Sciatic nerve (tissue), 2 donors: ENCODE measurements around the gene SLC38A8. TPM values are rescaled to one million over a fixed set of nuclear protein-coding genes. Genes with fewer than 3 reads are reported as not detected.

Experiments
- ATAC-seq: fragments of 200-7000 bp; cut with Tn5 transposase; one replicate; pipeline ENCODE4 v1.9.1; 2020; ENCODE audit warnings: mild to moderate bottlenecking, moderate library complexity
- DNase-seq: peaks from one replicate; pipeline ENCODE4 v3.0.0-alpha.2; 2020; ENCODE audit warnings: low spot score
- intact Hi-C: fragments of 100-400 bp; cut with DNase I; formaldehyde crosslinking; loops from one replicate; pipeline ENCODE4 v1.14.2; 2022
- total RNA-seq: library from RNA; stranded (reverse); fragmentation: NEBNext Ultra II Directional; extraction: Animal tissue kit (Norgen Biotek cat#: 25700); gene quantifications from one replicate; pipeline ENCODE4 v1.2.1, GENCODE V29; 2021
- donor health status: DM: no; HTN: no; CAD: no.
- donor health status: DM: no; HTN: no; CAD: no.

The SLC38A8 gene
- total RNA-seq, 1 donor from 2014 or later, result not detected

DNA sequence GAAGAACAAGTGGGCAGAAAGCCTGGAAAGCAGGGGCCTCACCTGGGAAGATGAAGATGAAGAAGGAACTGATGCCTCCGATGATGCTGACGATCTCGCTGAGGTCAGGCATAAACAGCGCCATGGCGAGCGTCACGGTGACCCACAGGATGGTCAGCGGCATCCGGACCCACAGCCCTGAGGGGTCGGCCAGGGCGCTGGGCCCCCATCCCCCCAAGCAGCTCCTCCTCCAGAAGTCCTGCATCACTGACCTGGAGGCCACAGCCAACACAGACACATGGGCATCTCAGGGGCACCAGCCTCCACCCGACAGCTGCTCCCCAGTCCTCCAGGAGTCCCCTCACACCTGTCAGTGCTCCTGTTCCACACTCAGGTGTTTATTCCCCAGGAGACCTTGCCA lies 26.1 kb downstream of the SLC38A8 start:
- ATAC-seq (no peak), DNase-seq (no peak)
- intact Hi-C loops, result no loop called here

DNA sequence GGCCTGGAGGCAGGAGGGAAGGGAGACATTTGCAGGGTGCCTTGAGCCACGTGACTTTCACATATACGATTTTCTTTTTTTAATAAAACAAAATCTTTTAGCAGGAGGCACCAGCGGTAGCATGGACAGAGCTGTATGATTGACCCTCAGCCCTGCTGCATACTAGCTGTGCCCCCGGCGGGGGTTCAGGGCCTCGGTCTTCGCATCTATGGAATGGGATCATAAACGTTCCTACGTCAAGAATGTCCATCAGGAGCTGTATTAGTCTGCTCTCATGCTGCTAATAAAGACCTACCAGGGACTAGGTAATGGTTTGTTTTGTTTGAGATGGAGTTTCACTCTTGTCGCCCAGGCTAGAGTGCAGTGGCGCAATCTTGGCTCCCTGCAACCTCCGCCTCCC lies 27.2 kb downstream of the SLC38A8 start:
- intact Hi-C loops, result no loop called here
- no peak for ATAC-seq
- no peak for DNase-seq

DNA sequence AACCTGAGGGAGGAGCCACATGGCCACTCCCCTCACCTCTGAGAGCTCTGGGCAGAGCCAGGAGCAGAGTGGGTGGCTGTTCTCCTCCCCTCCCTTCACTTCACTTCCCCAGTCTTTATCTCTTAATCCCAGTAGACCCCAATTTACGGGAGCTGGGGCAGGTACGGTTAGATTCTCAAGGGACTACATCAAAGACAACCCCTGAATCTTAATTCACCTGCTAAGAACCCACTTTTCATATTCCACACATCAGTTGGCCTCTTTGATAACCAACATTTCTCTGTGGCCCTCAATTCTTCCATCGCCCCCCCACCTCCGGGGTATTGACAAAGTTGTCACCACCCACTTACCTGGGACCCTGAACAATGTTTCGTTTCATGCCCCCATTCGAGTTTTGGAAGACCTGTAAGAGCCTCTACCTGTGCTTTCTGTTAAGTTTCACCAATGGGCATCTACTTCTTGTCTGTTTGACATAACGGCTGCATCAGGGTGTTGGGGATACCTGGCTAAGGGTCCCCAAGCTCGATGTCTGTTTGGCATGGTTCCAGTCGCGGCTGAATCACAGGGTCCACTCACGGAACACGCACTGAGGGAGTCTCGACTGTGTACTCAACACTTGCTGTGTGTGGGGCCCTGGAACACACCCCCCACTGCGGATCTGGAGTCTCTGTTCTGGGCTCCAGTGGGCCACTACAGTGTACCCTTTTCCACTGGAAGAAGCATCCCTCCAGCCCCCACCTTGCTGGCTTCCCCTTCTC lies 27.8 kb downstream of the SLC38A8 start:
- ATAC-seq (no peak), DNase-seq (no peak)
- intact Hi-C loops, result no loop called here

GRCh38 chr16:84013787-84014569 lies 28.6 kb downstream of the SLC38A8 start:
- DNase-seq (no peak), ATAC-seq (peak; percentile 17)
- intact Hi-C loops, result no loop called here

- ATAC-seq, result no peak
- DNase-seq, result no peak
- intact Hi-C loops, result no loop called here
These were observed 33.3 kb downstream of the SLC38A8 start for GRCh38 chr16:84009282-84009681.

DNA sequence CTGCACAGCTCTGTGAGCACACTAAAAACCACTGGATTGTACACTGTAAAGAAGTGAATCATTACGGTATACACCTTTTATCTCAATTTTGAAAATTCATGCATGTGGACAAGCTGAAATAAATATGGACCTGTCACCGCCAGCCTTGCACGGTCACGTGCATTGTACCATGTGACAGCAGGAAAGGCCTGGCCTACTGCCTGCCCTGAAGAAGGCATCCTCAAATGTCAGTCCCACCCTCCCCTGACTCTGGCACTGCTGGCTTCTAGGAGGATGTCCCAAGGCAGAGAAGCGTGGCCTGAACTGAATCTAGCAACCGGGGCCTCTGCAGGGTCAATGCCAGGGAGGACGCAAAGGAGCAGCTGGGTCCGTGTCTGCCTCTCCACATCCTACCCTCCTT lies 34.6 kb downstream of the SLC38A8 start:
- DNase-seq (no peak), ATAC-seq (no peak)
- intact Hi-C loops, result no loop called here

DNA sequence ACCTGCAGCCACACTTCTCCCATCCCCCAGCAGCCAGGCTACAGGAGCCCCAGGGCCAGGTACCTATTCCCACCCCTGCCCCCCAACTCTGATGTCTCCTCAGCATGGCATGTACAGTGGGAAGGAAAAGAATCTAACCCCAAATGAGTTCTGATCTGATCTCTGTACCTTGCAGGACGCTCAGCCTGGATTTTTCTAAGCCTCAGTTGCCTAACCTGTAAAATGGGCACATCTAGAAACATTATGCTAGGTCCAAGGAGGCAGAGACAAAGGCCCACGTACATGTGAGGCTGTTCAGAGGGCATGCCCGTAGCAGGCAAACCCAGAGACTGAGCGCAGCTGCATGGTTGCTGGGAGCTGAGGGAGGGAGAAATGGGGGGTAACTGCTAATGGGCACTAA lies 35.1 kb downstream of the SLC38A8 start:
- DNase-seq (no peak), ATAC-seq (no peak)
- intact Hi-C loops, result no loop called here

GRCh38 chr16:84005391-84005790 lies 37.2 kb downstream of the SLC38A8 start:
- no peak for ATAC-seq
- intact Hi-C loops, result no loop called here
- DNase-seq, result no peak

DNA sequence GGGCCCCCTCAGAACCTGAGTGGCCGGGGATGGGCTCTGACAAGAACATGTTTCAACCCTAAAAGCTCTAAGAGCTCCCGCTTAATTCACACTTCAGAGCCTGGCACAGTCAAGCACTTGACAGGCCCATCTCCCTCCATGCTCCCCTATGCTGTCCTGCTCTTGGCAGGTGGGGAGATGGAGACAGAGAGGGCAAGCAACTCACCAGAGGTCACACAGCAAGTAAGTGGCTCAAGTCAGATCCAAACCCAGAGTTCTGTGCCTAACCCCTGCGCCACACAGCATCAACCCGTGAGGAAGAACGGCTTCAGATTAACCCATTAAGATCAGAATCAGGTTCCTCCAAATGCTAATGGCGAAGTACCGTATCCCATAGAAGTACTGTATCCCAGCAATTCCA lies 38.2 kb downstream of the SLC38A8 start:
- ATAC-seq (no peak), DNase-seq (no peak)
- intact Hi-C loops, result no loop called here

- intact Hi-C loops, result no loop called here
- ATAC-seq (no peak), DNase-seq (no peak)
These were observed 39.6 kb downstream of the SLC38A8 start for GRCh38 chr16:84003038-84003437.

DNA sequence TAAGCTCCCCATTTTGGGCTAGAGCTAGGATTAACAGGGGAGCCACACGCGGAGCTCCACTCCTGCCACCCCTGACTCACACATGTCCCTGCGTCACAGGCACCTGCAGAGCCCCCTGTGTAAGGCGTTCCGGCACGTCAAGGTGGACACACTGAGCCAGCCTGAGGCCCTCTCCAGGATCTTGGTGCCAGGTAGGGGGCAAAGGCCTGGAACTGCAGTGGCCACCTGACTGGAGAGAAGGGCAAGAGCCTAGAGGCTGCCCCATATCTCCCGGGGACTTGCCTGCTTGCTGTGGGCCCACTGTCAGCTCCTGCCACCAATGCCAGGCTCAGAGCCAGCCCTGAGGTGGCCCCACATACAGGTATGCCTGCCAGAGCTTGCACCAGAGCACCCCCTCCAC lies 40.9 kb downstream of the SLC38A8 start:
- intact Hi-C loops, result no loop called here
- DNase-seq (no peak), ATAC-seq (no peak)

DNA sequence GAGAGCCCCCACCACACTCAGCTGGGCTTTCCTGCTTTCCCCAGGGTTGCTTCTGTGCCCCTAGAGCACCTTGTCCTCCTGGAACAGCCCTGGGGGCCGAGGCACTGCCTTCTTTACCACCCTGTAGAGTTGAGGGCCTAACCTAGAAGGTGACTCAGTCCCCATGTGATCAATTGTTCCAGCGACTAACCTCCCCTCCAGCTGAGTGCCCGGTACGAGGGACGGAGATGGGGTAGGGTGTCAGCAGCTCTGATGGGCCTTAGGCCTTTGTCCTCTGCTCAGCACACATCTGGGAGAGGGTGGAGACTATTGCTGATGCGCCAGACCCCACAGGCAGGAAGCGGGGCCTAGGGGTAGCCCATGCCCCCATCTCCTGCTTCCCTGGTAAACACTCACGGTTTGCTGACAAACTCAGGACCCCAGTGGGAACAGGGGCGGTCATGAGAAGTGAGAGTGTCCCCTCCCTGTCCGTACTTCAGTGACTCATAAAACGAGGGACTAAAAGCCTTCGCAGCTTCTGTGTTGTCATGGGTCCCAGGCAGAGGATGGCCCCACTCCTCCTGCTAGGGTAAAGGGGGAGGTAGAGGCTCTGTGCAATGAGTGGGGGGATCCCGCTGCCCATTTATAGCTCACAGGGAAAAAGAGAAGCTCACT lies 41.5 kb downstream of the SLC38A8 start:
- ATAC-seq, result no peak
- intact Hi-C loops, result no loop called here
- no peak for DNase-seq

- no peak for ATAC-seq
- DNase-seq, result no peak
- intact Hi-C loops, result no loop called here
These were observed 44.5 kb downstream of the SLC38A8 start for GRCh38 chr16:83998091-83998490.

DNA sequence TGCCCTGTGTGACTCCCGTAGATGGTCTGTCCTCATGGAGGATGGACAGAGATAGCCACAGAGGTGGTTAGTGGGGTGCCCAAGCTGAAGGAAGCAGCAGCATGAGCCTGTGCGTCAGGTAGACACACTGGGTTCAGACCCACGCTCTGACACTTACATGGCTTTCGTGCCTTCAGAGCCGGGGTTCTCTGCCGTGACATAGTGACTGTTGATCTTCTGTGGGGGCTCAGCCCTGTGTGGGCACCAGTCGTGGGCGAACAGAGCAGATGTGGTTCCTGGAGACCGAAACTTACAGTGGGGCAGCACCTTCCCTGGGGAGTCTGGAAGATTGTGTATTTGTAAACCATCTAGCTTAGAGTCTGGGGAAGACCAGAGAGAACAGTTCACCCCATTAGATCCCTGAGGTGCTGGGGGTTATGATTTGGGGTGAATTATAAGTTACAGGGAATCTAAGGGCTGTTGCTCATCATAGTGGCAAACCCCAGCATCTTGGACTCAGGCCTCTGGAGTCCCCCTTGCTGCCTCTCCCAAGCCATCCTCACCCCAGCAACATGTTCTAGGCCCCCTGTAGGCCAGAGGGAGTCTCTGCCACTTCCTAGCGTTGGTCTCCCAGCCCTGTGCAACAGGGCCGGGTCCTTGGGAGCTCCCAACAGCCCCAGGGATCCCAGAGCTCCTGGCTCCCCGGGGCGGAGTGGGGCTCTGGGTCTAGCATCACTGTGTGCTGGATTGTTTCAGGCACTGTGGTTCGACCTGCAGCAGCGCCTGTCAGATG lies 45.9 kb downstream of the SLC38A8 start:
- ATAC-seq, result no peak
- DNase-seq, result no peak
- intact Hi-C loops, result no loop called here

GRCh38 chr16:83995754-83996153 lies 46.8 kb downstream of the SLC38A8 start:
- ATAC-seq (no peak), DNase-seq (no peak)
- intact Hi-C loops, result no loop called here

GRCh38 chr16:83994703-83995102 lies 47.9 kb downstream of the SLC38A8 start:
- DNase-seq (no peak), ATAC-seq (no peak)
- intact Hi-C loops, result no loop called here

DNA sequence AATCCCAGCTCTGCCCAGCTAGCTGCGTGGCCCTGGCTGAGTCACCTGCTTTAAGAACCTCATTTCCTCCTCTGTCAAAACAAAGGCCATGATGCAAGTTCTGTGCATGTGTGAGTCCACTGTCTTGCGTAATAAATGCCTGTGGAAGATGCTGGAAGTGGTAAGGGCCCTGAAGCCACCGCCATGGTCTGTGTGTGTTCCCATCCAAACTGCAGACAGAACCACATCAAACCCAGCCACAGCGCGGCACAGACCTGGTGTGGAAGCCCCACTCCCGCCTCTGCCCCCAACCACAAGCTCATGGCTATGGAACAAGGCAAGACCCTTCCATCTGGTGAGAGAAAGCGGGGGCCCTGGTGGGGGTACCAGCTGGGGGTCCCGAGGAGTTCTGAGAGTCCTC lies 48.5 kb downstream of the SLC38A8 start:
- no peak for DNase-seq
- intact Hi-C loops, result no loop called here
- ATAC-seq, result peak; percentile 27

GRCh38 chr16:83992624-83993023 lies 50.0 kb downstream of the SLC38A8 start:
- intact Hi-C loops, result no loop called here
- DNase-seq (no peak), ATAC-seq (peak; percentile 58)

DNA sequence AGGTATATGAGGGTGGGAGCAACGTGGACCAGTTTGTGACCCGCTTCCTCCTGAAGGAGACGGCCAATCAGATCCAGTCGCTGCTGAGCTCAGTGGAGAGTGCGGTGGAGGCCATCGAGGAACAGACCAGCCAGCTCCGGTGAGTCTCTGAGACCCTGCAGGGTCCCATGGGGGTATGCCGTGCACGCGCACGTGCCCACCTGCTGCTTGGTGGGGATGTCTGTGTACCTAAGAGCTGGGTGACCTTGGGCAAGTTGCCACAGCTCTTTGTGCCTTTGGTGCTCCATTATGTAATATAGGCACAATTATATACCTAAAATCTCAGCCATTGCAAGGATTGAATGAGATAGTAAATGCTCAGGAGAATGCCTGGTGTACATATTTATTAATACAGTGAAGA lies 52.1 kb downstream of the SLC38A8 start:
- intact Hi-C loops, result no loop called here
- no peak for ATAC-seq

More for the DNA sequence above, 52.1 kb downstream of the SLC38A8 start:
- DNase-seq, result no peak
